HG02840 (cell line): ENCODE data around the gene C9orf40.

Source experiments
- ATAC-seq: cut with Tn5 transposase; IDR thresholded peaks from one replicate; pipeline ENCODE4 v1.9.1; 2021; ENCODE audit warnings: mild to moderate bottlenecking, moderate library complexity, moderate number of reproducible peaks; ENCODE audit not compliant: unreplicated experiment, low FRiP score

Gene C9orf40

DNA sequence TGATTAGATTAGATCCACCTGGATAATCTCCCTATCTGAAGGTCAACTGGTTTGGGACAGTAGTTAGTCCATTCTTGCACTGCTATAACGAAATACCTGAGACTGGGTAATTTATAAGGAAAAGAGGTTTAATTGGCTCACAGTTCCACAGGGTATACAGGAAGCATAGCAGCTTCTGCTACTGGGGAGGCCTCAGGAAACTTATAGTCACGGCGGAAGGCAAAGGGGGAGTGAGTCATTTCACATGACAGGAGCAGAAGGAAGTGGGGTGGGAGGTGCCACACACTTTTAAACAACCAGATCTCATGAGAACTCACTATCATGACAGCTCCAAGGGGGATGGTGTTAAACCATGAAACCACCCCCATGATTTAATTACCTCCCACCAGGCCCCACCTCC lies 9.9 kb downstream of the C9orf40 start:
- ATAC-seq, result no peak

DNA sequence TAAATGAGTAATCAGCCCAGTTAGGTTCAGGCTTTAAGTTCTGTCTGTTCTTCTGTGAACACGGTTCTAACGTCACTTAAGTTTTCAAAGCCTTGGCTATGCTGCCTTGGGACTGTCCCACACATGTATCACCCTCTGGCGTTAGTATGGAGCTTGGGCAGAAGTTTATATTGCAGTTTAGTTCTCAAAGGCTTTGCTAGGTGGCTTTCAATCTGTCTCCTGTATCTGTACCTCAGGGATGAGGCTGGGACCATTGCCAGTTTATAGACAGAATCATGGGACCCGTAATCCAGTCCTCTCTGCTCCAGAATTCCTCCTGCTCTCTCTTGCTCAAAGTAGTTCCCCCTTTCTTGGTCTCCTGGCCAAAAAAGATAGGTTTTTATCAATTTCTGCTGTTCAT lies 12.1 kb downstream of the C9orf40 start:
- no peak for ATAC-seq

DNA sequence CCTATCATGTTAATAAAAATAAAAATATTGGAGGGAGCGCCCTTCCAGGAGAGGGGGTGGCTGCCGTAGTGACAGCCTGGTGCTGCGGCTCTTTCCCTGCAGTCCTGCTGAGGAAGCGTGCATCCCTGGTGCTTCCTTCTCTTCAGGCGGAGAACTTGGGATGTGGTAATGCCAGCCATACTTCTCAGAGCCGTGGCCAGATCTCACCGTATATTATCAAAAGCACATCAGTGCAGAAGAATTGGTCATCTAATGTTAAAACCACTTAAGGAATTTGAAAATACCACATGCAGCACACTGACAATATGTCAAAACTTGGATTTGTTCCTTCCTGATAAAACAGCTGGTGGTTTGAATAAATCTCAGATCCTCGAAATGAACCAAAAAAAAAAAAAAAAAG lies 17.7 kb downstream of the C9orf40 start:
- ATAC-seq, result no peak

DNA sequence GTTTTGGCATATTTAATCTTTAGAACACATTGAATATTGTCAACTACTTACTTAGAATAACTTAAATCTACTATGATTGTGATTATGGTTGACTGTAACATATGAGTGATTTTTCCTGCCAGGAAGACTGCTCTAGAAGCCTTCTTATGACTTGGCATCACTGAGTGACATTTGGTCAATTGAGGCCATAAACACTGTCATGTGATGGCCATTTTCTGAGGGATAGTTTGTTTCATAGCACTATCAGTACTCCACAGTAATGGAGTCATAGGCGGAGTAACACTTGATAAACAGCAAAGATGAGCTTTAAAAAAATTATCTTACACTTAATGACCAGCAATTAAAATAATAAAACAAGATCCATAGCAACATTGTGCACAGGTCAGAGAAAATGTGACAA lies 31.0 kb downstream of the C9orf40 start:
- no peak for ATAC-seq

DNA sequence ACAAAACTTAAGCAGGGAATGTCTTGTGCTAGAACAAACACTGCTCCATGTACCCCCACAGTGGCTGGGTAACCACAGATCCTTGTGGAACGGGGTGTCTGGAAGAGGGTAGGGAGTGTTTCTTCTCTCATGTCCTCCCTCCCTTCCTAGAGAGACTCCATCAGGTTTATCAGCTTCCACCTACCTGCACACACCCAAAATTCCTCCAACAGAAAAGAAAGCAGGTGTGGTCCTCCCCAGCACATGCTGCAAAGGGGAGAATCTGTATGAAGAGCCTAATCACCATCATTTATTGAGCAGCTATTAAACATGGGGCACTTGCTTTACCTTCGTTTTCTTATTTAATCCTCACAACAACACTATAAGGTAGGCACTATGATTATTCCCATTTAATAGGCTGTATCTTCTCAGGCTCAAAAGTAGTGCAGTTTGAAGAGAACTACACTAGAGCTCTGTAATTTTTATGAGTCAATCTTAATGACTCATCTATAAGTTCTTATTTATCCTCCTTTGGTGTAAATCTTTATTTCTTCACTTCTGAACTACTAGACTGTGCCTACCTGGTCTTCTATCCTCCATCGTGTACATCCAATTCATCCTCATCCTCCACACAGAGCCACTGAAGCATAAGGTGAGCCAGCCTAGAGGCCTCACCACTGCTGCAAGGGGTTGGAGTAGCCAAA lies 31.6 kb downstream of the C9orf40 start:
- no peak for ATAC-seq

DNA sequence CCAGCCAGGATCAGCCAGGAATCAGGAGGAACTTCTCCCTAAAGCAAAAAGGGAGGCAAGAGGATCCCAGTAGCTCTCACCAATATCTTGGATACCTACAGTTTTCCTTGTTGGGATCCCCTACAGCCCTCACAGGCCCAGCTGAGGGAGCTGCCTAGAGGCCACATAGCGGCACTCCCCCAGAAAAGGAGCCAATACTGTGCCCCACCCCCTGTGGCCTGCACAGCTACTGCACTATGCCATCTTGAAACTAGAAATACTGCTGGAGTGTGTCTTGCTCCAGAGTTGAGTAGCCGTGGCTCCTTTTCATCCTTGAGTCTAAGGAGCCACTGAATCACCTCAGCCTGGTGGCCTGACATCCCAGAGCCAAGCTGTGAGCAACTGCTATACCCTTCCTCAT lies 42.7 kb downstream of the C9orf40 start:
- no peak for ATAC-seq

DNA sequence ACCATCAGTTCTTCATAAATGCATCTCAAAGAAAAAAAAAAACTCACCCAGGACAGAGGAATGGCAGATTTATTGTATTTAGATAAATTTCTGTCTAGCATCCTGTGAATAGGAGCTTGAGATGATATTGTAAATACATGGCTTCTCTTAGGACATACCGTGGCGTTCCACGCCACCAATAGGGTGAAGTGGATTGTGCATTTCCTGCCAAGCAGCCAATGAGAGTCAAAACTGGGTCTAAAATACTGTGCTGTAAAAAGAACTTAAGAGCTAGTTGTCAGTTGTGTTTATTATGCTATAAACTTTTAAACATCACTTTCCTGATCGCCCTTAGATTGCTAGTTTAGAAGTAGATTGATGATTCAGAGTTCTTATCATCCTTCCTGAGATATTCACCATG lies 44.0 kb downstream of the C9orf40 start:
- ATAC-seq, result no peak

DNA sequence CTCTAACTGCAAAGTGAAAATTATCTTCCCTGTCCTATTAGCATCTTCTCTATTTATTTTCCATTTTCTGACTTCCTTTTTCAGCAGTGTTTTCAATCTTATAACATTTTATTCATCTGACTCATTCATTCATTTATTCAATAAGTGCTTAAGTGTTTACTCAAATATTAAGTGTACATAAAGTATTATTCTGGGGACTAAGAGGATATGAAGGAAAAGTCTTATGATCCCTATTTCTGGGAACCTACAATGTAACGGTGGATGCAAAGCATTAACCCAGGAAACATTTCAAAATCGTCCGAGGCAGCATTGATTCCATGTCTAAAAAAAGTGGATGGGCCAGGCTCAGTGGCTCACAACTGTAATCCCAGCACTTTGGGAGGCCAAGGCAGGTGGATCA lies 45.6 kb downstream of the C9orf40 start:
- ATAC-seq, result no peak

DNA sequence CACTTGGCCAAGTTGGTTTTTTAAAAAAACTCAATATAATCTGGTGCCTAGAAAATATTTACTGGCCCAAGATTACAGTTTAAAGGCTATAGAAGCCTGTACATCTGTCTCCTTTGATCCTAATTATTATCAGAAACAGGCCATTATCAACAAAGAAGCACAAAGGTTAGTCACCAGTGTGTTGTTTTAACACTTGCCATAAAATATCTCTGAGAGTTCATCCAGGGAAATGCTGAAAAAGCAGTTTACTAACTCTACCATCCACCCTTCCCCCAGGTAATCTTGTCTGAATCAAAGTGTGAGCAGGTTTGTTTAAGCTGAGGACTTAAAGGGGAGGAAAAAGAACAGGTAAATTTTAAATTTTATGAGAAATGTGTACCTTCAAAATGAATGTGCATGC lies 51.7 kb downstream of the C9orf40 start:
- no peak for ATAC-seq
